ENCODE data around the gene KLHL26.

KLHL26 gene

DNA sequence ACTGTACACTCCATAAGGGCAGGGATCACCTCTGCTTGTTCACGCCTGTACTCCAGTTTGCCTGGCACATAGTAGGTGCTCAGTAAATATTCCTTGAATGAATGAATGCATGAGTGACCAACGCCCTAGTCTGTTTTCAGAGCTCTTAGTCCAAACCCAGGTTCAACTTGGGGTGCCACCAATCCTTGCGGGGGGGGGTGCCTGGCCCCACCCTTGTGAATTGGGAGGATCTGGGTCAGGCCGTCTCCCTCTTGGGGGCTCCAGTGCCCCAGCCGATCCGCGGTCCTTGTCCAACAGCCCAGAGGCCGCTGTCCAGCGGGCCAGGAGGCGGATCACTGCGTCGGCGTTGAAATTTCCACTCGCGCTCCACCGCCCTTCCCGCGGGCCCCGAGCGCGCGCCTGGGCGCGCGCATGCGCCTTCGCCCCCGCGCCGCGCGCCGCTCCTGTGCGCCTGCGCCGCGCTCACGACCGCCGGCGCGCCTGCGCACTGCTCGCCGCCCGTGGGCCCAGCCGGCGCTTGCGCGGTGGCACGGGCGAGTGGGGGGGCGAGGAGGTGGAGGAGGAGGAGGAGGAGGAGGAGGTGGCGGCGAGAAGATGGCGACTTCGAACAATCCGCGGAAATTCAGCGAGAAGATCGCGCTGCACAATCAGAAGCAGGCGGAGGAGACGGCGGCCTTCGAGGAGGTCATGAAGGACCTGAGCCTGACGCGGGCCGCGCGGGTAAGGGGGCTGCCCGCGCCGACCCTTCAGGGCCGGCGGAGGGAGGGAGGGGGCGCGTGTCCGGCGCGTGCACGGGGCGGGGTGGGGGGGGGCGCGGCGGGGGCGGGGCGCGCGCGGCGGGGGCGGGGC is 46.5 kb downstream of the KLHL26 start, which contains the start of gene CRTC1:
TSS of gene CRTC1 (plus strand) at position 572 of the 849 bp plus-strand sequence. CDS start at position 595, 23 bp downstream.
- DNase-seq (ENCODE audit: extremely low read depth in 1 of 2, low read depth in 1 of 2): peak; percentile 82 to 85

DNA sequence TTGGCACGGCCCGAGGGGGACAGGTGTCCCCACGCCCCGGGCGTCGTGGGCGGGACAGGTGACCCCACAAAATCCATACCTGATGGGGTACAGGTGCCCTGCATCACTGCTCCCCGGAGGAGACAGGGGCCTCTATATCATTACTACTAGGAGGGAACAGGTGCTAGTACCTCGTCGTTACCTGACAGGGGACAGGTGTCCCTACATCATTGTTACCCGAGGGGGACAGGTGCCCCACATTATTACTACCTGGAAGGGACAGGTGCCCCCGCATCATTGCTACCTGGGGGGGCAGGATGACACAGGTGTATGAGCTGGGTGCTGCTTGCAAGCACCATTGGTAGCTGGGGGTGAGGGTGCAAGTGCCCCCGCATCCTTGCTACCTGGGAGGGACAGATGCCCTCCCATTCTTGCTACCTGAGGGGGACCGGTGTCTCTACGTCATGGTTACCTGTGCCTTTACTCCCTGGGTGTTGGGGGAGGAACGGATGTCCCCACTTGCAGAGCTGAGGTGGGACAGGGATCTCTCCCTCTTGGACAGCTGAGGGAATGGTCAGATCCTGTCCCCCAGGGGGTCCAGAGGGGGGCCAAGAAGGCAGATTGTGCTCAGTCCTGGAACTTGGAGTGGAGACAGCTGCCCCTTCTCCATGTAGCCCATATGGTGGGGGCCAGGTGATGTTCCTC is 47.3 kb downstream of the KLHL26 start:
- DNase-seq (ENCODE audit: extremely low read depth in 1 of 2, low read depth in 1 of 2): no peak

DNA sequence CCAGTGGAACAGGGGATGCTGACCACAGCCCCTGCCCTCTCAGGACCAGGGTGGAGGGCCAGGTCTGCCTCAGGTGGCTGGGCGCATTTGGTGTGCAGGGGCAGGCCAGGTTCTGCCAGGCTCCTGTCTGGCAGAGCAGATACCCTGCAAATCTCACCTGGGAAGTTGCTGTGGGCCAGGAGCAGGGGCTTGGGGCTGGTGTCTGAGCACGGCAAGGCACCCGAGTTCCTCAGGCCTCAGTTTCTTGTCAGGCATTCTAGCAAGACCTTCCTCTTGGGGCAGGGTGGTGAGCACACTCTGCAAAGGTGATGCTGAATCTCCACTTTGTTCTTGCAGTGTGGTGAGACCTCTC is 47.8 kb downstream of the KLHL26 start:
- DNase-seq (ENCODE audit: extremely low read depth in 1 of 2, low read depth in 1 of 2): no peak

GRCh38 chr19:18685597-18686190 is 48.9 kb downstream of the KLHL26 start:
- DNase-seq (ENCODE audit: extremely low read depth in 1 of 2, low read depth in 1 of 2): no peak

DNA sequence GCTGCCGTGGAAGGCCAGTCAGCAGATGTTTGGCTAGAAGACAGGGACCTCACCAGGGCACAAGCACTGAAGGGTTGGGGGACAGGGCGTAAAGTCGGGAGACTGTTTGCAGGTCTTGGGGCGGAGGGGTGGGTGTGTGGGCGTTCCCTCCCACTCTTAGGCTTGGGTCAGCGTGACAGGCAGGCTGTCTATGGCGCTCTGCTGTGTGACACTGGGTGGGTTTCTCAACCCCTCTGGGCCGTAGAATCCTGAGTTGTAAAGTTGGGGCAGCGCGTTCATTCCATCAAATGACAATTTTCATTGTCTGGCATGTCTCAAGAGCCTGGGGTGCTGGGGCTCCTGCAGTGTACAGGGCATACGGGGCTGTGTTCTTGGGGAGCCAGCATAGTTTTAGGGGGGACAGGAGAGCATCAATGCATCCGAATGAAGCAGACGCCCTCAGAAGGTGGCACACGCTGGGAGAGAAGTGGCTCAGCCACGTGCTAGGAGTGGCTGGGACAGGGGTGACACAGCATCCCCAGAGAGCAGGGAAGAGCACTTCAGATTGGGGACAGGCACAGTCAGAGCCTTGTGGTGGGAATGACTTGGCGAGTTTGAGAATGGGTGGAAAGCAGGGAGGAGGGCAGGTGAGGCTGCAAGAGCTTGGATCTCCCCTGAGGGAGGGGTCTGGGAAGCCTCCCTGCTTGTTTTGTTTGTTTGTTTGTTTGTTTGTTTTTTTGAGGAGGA is 51.1 kb downstream of the KLHL26 start:
- DNase-seq (ENCODE audit: extremely low read depth in 1 of 2, low read depth in 1 of 2): no peak

GRCh38 chr19:18696023-18696422 is 59.2 kb downstream of the KLHL26 start:
- no peak for DNase-seq (ENCODE audit: extremely low read depth in 1 of 2, low read depth in 1 of 2)

DNA sequence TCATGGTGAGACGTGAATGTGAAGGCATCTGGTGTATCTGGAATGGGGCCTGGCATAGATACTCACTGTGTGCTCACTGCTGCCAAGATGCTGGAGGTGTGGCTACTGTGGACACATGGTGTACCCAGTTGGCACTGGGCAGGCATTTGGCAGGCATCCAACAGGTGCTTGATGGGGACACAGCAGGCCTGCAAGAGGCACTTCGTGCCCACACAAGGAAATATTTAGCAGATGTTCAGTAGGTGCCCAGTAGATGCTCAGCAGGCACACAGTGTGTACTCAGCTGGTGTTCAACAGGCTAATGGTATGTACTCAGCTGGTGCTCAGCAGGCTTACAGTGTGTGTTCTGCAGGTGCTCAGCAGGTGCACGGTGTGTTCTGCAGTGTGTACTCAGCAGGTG is 60.9 kb downstream of the KLHL26 start:
- no peak for DNase-seq (ENCODE audit: extremely low read depth in 1 of 2, low read depth in 1 of 2)

GRCh38 chr19:18698321-18699167 is 61.7 kb downstream of the KLHL26 start:
- DNase-seq (ENCODE audit: extremely low read depth in 1 of 2, low read depth in 1 of 2): no peak

GRCh38 chr19:18699403-18700054 is 62.7 kb downstream of the KLHL26 start:
- no peak for DNase-seq (ENCODE audit: extremely low read depth in 1 of 2, low read depth in 1 of 2)

GRCh38 chr19:18700501-18701249 is 63.8 kb downstream of the KLHL26 start:
- DNase-seq (ENCODE audit: extremely low read depth in 1 of 2, low read depth in 1 of 2): peak; percentile 41 to 44

- DNase-seq (ENCODE audit: extremely low read depth in 1 of 2, low read depth in 1 of 2): no peak
These were observed 64.4 kb downstream of the KLHL26 start for GRCh38 chr19:18701250-18701608.

DNA sequence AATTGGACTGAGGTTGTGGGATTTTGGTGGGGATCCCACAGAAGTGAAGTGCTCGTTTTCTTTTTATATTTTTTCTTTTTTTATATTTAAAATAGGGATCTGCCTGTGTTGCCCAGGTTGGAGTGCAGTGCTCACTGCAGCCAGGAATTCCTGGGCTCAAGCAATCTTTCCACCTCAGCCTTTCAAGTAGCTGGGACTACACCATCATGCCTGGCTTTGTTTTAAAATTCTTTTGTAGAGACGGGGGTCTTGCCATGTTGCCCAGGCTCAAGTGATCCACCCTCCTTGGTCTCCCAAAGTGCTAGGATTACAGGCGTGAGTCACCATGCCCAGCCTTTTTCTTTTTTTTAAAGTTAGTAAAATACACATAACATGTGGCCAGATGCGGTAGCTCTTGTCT is 67.2 kb downstream of the KLHL26 start:
- DNase-seq (ENCODE audit: extremely low read depth in 1 of 2, low read depth in 1 of 2): no peak

- no peak for DNase-seq (ENCODE audit: extremely low read depth in 1 of 2, low read depth in 1 of 2)
These were observed 68.1 kb downstream of the KLHL26 start for GRCh38 chr19:18704971-18705370.

- no peak for DNase-seq (ENCODE audit: extremely low read depth in 1 of 2, low read depth in 1 of 2)
These were observed 71.8 kb downstream of the KLHL26 start for GRCh38 chr19:18708452-18709231.

- no peak for DNase-seq (ENCODE audit: extremely low read depth in 1 of 2, low read depth in 1 of 2)
These were observed 72.7 kb downstream of the KLHL26 start for GRCh38 chr19:18709546-18709945.

GRCh38 chr19:18710186-18710585 is 73.4 kb downstream of the KLHL26 start:
- no peak for DNase-seq (ENCODE audit: extremely low read depth in 1 of 2, low read depth in 1 of 2)

DNA sequence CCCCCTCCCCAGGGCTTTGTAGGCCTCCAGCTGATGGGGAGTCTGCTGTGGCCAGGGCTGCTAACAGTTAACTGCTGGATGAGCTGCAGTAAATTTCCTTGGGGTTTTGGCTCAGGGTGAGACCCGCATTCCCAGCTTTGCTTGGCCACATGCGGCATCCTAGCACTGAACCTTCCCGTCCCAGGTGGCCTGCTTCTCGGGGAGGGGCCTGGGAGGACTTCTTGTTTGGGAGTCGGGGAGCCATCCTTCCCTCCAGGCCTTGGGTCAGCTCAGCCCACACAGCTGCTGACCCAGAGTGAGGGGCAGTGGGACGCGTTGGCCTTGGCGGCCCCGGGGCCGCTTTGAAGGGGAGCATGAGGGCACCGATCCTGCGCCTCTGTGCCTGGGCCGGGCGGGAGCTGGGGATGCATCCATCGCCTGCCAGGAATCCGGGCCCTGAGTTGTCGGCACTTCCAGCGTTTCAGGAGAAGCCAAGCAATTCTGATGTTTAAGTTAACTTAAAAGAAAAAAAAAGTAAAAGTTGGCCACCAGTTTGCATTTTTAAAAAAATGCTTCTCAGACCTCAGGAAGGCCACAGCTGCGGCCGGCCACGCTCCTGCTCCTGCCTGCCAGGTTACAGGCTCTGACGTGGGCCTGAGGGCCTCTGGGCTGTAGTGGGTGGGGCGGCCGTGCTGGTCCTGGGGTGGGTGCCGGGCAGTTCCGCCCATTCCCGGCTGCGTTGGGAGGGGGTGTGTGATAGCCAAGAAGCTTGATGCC is 74.3 kb downstream of the KLHL26 start:
- DNase-seq (ENCODE audit: extremely low read depth in 1 of 2, low read depth in 1 of 2): no peak

- no peak for DNase-seq (ENCODE audit: extremely low read depth in 1 of 2, low read depth in 1 of 2)
These were observed 75.1 kb downstream of the KLHL26 start for GRCh38 chr19:18711893-18712292.
